ENCODE data around the gene PROS1.
"Not testable (repeated sequence)": the region's sequence is repeated elsewhere in the genome, so short reads cannot be mapped to it uniquely, and the experiment has no call there.

The PROS1 gene

DNA sequence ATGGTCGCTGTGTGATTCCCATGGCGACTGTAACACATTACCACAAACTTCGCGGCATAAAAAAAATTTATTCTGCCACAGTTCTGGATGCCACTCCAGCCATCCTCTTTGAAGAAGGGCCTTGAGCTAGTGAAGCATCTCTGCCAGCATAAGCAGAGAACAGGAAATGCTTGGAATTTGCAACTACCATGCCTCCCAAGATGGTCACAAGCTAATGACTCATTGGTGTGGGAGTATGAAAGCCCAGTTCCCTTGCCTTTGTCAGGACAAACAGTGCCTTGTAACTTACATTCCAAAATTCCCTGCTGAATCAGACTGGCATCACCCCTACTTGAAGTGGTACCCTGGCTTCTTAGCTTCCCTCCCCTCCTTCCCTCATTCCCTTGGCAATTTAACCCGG is 129.7 kb downstream of the PROS1 start:
- ATAC-seq (ENCODE audit: insufficient read depth, low read depth) (no peak), DNase-seq (no peak)
- Histone ChIP-seq H3K4me2 (ENCODE audit: insufficient read depth, low read length) (no peak overlapping the region), H3K9ac (ENCODE audit: low read depth, low read length) (no peak overlapping the region), H3K4me3 (ENCODE audit: low read depth in 1 of 2, low read length in 2 of 2) (no peak overlapping the region), H3K9me3 (ENCODE audit: insufficient read depth, low read length, severe bottlenecking) (no peaks in the 10 kb centered on the region), H3K27me3 (ENCODE audit: insufficient read depth, low read length, poor library complexity) (no peaks in the 10 kb centered on the region), H3K4me1 (ENCODE audit: insufficient read depth, low read length) (no peaks in the 10 kb centered on the region), H3K27ac (ENCODE audit: low read length) (no peak overlapping the region), H3K79me2 (ENCODE audit: insufficient read depth, low read length) (no peaks in the 10 kb centered on the region), H2AFZ (ENCODE audit: low read depth, low read length) (no peak overlapping the region), H4K20me1 (ENCODE audit: insufficient read depth, low read length) (no peaks in the 10 kb centered on the region), H3K36me3 (ENCODE audit: insufficient read depth, low read length) (no peaks in the 10 kb centered on the region)
- TF ChIP-seq, protein P1, sequence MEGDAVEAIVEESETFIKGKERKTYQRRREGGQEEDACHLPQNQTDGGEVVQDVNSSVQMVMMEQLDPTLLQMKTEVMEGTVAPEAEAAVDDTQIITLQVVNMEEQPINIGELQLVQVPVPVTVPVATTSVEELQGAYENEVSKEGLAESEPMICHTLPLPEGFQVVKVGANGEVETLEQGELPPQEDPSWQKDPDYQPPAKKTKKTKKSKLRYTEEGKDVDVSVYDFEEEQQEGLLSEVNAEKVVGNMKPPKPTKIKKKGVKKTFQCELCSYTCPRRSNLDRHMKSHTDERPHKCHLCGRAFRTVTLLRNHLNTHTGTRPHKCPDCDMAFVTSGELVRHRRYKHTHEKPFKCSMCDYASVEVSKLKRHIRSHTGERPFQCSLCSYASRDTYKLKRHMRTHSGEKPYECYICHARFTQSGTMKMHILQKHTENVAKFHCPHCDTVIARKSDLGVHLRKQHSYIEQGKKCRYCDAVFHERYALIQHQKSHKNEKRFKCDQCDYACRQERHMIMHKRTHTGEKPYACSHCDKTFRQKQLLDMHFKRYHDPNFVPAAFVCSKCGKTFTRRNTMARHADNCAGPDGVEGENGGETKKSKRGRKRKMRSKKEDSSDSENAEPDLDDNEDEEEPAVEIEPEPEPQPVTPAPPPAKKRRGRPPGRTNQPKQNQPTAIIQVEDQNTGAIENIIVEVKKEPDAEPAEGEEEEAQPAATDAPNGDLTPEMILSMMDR (IDR thresholded peaks at IDR 0.05; ENCODE audit: borderline replicate concordance, extremely low read depth, low read length, poor library complexity, severe bottlenecking), result no peak
- no peak for TF ChIP-seq EZH2 (IDR thresholded peaks at IDR 0.05; ENCODE audit: borderline replicate concordance, low read depth, low read length, severe bottlenecking)

DNA sequence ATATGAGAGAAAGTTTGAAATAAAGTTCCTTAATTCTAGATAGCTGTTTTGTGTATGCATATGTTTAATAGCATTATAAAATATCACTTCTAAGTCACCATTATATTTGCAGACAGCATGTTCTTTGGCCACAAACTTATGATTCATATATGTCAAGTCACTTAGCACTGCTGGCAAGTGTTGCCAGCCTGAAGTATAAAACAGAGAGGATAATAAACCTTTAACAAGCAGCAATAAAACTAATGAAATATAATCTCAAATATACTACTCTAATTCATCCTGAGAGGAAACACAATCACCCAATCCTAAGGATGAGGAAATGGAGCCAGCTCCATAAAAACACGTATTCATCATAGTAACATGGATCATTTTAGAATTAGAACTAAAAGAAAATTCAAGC is 134.5 kb downstream of the PROS1 start:
- not testable (repeated sequence) for ATAC-seq (ENCODE audit: insufficient read depth, low read depth); H3K27me3 ChIP-seq (ENCODE audit: insufficient read depth, low read length, poor library complexity); H3K4me3 ChIP-seq (ENCODE audit: low read depth in 1 of 2, low read length in 2 of 2); H3K4me2 ChIP-seq (ENCODE audit: insufficient read depth, low read length); H3K9ac ChIP-seq (ENCODE audit: low read depth, low read length); H2AFZ ChIP-seq (ENCODE audit: low read depth, low read length); H3K4me1 ChIP-seq (ENCODE audit: insufficient read depth, low read length); H3K36me3 ChIP-seq (ENCODE audit: insufficient read depth, low read length); H3K79me2 ChIP-seq (ENCODE audit: insufficient read depth, low read length); H4K20me1 ChIP-seq (ENCODE audit: insufficient read depth, low read length); DNase-seq; H3K27ac ChIP-seq (ENCODE audit: low read length); H3K9me3 ChIP-seq (ENCODE audit: insufficient read depth, low read length, severe bottlenecking)

Data from DND-41 (cell line).